ENCODE data around the gene ZNF280A.

The ZNF280A gene

DNA sequence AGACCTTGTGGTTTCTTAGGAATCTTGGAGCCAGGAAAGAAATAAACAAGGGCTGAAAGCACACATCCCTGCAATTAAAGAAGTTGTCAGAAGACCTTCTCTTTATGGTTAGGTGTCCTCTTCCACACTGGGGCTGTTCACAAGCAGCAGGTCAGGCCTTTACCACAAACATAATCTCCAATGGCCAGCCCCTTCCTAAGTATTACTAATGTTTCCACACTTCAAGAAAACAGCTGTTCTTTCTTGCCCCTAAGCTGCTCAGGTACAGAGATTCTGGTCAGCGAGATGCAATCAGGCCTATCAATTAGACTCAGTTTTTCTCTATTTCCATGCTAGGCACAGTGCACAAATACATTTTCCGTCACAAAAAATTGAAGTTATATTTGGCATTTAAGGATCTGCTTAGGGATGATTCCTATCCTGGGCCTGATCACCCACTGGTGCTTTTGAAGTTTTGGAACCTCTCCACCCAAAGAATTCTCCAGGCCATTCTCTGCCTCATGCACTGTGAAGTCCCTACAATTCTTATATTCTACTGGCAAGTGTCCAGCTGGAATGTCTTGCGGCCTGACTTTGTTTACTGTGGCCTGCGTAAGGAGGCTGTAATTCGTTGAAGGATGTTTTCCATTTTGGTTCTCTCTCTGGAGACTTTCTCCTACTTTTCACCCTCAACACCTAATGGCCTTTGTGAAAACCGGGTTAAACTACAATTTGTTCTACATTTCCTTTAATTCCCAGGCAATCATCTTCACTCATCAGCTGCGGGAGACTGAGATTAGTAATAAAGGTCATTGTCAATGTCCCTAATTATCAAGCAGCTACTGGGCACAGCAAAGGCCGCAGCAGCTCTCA lies 33.9 kb upstream of the ZNF280A start:
- no peaks in the 10 kb centered on the region for H3K4me1 ChIP-seq (ENCODE audit: control insufficient read depth, insufficient read depth, low read length)
- H3K9me3 ChIP-seq (ENCODE audit: control insufficient read depth, insufficient read depth, low read length) = peaks cover 9% of the 10 kb centered on the region; the same call in 1 of the 2 replicates
- peaks cover 55% of the 10 kb centered on the region for H3K27me3 ChIP-seq (ENCODE audit: control insufficient read depth, insufficient read depth, low read length)
- no peak overlapping the region for H3K27ac ChIP-seq (ENCODE audit: low read depth, low read length)
- no peak overlapping the region for H3K9ac ChIP-seq (ENCODE audit: low read depth, low read length)
- no peak overlapping the region for H3K4me3 ChIP-seq (ENCODE audit: low read depth, low read length)
- H3K36me3 ChIP-seq (ENCODE audit: control insufficient read depth, insufficient read depth, low read length) = no peaks in the 10 kb centered on the region

DNA sequence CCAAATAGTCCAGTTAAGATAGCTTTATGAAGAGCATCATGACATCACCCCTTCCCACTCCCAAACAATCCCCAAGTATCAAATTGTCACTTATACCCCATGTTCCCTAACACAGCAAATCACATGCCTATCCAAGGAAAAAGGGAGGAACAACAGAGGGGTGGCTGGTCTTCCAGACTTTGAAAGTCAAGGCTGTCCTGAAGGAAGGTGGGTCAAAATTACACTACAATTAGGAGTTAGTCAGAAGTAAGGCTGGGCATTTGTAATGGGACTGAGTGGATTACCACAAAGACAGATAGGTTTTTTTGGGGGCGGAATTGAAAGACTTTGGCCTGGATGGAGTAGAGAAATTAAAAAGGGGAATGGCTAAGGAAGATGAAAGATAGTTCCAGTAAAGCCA lies 33.1 kb upstream of the ZNF280A start:
- Histone ChIP-seq H3K4me1 (ENCODE audit: control insufficient read depth, insufficient read depth, low read length) (no peaks in the 10 kb centered on the region), H3K4me3 (ENCODE audit: low read depth, low read length) (no peak overlapping the region), H3K27ac (ENCODE audit: low read depth, low read length) (no peak overlapping the region), H3K9me3 (ENCODE audit: control insufficient read depth, insufficient read depth, low read length) (peaks cover 6% of the 10 kb centered on the region; the same call in 1 of the 2 replicates), H3K36me3 (ENCODE audit: control insufficient read depth, insufficient read depth, low read length) (no peaks in the 10 kb centered on the region), H3K9ac (ENCODE audit: low read depth, low read length) (no peak overlapping the region), H3K27me3 (ENCODE audit: control insufficient read depth, insufficient read depth, low read length) (peaks cover 63% of the 10 kb centered on the region)

- Histone ChIP-seq H3K27ac (ENCODE audit: low read depth, low read length) (no peak overlapping the region), H3K4me3 (ENCODE audit: low read depth, low read length) (no peak overlapping the region), H3K4me1 (ENCODE audit: control insufficient read depth, insufficient read depth, low read length) (no peaks in the 10 kb centered on the region), H3K9ac (ENCODE audit: low read depth, low read length) (no peak overlapping the region), H3K27me3 (ENCODE audit: control insufficient read depth, insufficient read depth, low read length) (peaks cover 68% of the 10 kb centered on the region), H3K36me3 (ENCODE audit: control insufficient read depth, insufficient read depth, low read length) (no peaks in the 10 kb centered on the region), H3K9me3 (ENCODE audit: control insufficient read depth, insufficient read depth, low read length) (peaks cover 6% of the 10 kb centered on the region; the same call in 1 of the 2 replicates)
These were observed 32.6 kb upstream of the ZNF280A start for GRCh38 chr22:22552630-22553029.

DNA sequence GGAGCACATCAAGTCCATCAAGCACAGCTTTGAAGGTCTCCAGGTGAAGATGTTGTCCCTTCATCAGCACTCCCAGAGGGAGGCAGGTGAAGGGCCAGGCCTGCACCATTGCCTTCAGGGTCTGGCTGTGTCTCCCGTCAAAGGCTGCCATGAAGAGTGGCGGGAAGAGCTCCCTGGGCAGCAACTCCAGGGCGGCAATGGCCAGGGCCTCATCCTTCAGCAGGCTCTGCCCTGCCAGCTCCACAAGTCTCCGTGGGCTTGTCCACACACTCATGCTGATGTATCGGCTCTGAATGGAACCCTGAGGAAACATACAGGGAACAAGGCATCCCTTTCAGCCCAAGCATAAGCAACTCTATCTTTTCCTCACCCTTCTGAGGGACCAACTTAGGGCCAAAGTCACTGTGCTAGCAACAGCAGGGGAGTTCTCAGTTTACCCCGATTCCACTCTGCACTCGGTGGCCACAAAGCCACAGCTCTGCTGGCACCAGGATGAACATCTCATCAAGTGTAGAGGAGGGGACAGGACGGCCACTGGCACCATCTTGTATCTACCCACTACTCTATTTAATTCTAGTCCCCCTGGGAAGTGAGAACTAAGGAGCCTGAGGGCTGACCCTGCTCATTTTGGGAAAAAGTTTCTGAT lies 30.8 kb upstream of the ZNF280A start:
- Histone ChIP-seq H3K36me3 (ENCODE audit: control insufficient read depth, insufficient read depth, low read length) (no peaks in the 10 kb centered on the region), H3K4me3 (ENCODE audit: low read depth, low read length) (no peak overlapping the region), H3K27me3 (ENCODE audit: control insufficient read depth, insufficient read depth, low read length) (peaks cover 80% of the 10 kb centered on the region), H3K4me1 (ENCODE audit: control insufficient read depth, insufficient read depth, low read length) (no peaks in the 10 kb centered on the region), H3K9me3 (ENCODE audit: control insufficient read depth, insufficient read depth, low read length) (no peaks in the 10 kb centered on the region), H3K9ac (ENCODE audit: low read depth, low read length) (no peak overlapping the region), H3K27ac (ENCODE audit: low read depth, low read length) (no peak overlapping the region)

GRCh38 chr22:22548910-22549309 lies 28.8 kb upstream of the ZNF280A start:
- no peak overlapping the region for H3K27ac ChIP-seq (ENCODE audit: low read depth, low read length)
- peaks cover 74% of the 10 kb centered on the region for H3K27me3 ChIP-seq (ENCODE audit: control insufficient read depth, insufficient read depth, low read length)
- H3K36me3 ChIP-seq (ENCODE audit: control insufficient read depth, insufficient read depth, low read length) = no peaks in the 10 kb centered on the region
- no peaks in the 10 kb centered on the region for H3K9me3 ChIP-seq (ENCODE audit: control insufficient read depth, insufficient read depth, low read length)
- no peak overlapping the region for H3K9ac ChIP-seq (ENCODE audit: low read depth, low read length)
- H3K4me3 ChIP-seq (ENCODE audit: low read depth, low read length) = no peak overlapping the region
- H3K4me1 ChIP-seq (ENCODE audit: control insufficient read depth, insufficient read depth, low read length) = no peaks in the 10 kb centered on the region

DNA sequence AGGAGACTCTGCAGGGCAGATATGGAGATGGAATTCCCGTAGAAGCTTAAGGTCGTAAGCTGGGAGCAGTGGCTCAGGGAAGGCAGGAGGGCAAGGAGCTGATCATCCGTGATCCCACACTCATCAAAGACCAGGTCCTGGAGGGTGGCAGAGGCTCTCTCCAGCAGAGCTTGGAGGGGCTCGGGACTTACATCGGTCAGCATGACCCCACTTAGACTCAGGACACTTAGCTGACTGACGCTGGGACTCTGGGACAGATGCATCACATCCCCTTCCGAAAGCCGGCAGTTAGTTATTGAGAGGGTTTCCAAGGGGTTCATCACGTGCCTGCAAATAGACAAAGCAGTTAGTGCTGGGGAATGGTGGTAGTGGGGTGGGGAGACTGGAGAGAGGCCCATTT lies 28.2 kb upstream of the ZNF280A start:
- Histone ChIP-seq H3K36me3 (ENCODE audit: control insufficient read depth, insufficient read depth, low read length) (no peaks in the 10 kb centered on the region), H3K27ac (ENCODE audit: low read depth, low read length) (no peak overlapping the region), H3K4me3 (ENCODE audit: low read depth, low read length) (no peak overlapping the region), H3K27me3 (ENCODE audit: control insufficient read depth, insufficient read depth, low read length) (peaks cover 70% of the 10 kb centered on the region), H3K9me3 (ENCODE audit: control insufficient read depth, insufficient read depth, low read length) (no peaks in the 10 kb centered on the region), H3K4me1 (ENCODE audit: control insufficient read depth, insufficient read depth, low read length) (no peaks in the 10 kb centered on the region), H3K9ac (ENCODE audit: low read depth, low read length) (no peak overlapping the region)

DNA sequence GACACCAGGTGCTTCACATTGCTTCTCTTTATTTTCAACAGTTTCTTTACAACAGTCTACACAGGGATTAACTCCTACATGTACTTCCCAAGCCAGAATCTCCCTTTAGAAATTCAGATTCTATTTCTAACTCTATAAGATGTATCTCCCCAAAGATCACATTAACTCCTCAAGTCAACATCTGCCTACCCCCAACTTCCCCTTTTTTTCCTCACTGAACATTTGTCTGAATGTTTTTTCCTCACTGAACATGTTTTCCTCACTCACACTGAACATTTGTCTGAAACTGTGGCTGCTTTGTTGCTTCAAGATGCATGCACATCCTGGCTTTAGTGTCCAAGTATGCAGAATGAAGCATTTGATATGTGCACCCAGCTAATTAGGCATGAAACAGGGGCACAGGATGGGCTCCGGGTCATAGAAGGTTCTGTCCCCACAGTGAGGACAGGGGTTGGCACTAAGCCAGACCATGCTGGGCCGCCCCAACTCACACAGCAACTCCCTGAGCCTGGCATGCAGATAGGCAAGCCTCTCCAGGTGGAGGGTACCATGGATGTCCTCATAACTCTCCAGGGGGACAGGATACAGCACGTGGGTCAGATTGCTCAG lies 27.7 kb upstream of the ZNF280A start:
- Histone ChIP-seq H3K9ac (ENCODE audit: low read depth, low read length) (no peak overlapping the region), H3K27ac (ENCODE audit: low read depth, low read length) (no peak overlapping the region), H3K4me1 (ENCODE audit: control insufficient read depth, insufficient read depth, low read length) (no peaks in the 10 kb centered on the region), H3K9me3 (ENCODE audit: control insufficient read depth, insufficient read depth, low read length) (no peaks in the 10 kb centered on the region), H3K36me3 (ENCODE audit: control insufficient read depth, insufficient read depth, low read length) (no peaks in the 10 kb centered on the region), H3K27me3 (ENCODE audit: control insufficient read depth, insufficient read depth, low read length) (peaks cover 67% of the 10 kb centered on the region), H3K4me3 (ENCODE audit: low read depth, low read length) (no peak overlapping the region)

GRCh38 chr22:22547226-22547625 lies 27.2 kb upstream of the ZNF280A start:
- no peaks in the 10 kb centered on the region for H3K36me3 ChIP-seq (ENCODE audit: control insufficient read depth, insufficient read depth, low read length)
- no peak overlapping the region for H3K4me3 ChIP-seq (ENCODE audit: low read depth, low read length)
- H3K9ac ChIP-seq (ENCODE audit: low read depth, low read length) = no peak overlapping the region
- no peaks in the 10 kb centered on the region for H3K9me3 ChIP-seq (ENCODE audit: control insufficient read depth, insufficient read depth, low read length)
- H3K27me3 ChIP-seq (ENCODE audit: control insufficient read depth, insufficient read depth, low read length) = peaks cover 68% of the 10 kb centered on the region
- no peaks in the 10 kb centered on the region for H3K4me1 ChIP-seq (ENCODE audit: control insufficient read depth, insufficient read depth, low read length)
- H3K27ac ChIP-seq (ENCODE audit: low read depth, low read length) = no peak overlapping the region

DNA sequence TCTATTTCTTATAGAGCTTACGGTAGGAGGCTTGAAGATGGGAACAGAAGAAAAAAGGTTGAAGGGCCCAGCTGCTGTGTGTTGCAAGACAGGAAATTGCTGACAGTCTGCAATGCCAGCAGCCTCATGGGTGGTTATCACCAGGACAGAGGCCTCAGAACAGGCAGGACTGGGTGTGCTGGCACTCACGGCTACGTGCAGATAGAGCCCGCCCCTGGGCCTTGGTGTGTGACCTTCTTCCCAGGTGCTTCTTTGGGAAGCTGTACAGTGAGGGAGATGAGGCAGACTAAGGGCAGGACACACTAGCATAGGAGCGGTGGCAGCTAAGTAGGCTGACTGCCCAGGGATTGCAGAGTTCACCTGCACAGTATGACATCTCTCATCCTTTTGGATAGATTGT lies 26.4 kb upstream of the ZNF280A start:
- no peak overlapping the region for H3K9ac ChIP-seq (ENCODE audit: low read depth, low read length)
- H3K9me3 ChIP-seq (ENCODE audit: control insufficient read depth, insufficient read depth, low read length) = no peaks in the 10 kb centered on the region
- H3K36me3 ChIP-seq (ENCODE audit: control insufficient read depth, insufficient read depth, low read length) = no peaks in the 10 kb centered on the region
- no peak overlapping the region for H3K27ac ChIP-seq (ENCODE audit: low read depth, low read length)
- no peaks in the 10 kb centered on the region for H3K4me1 ChIP-seq (ENCODE audit: control insufficient read depth, insufficient read depth, low read length)
- H3K4me3 ChIP-seq (ENCODE audit: low read depth, low read length) = no peak overlapping the region
- peaks cover 68% of the 10 kb centered on the region for H3K27me3 ChIP-seq (ENCODE audit: control insufficient read depth, insufficient read depth, low read length)

GRCh38 chr22:22545084-22545483 lies 25.0 kb upstream of the ZNF280A start:
- no peaks in the 10 kb centered on the region for H3K36me3 ChIP-seq (ENCODE audit: control insufficient read depth, insufficient read depth, low read length)
- H3K27me3 ChIP-seq (ENCODE audit: control insufficient read depth, insufficient read depth, low read length) = peaks cover 57% of the 10 kb centered on the region
- no peak overlapping the region for H3K9ac ChIP-seq (ENCODE audit: low read depth, low read length)
- no peaks in the 10 kb centered on the region; the same call in 1 of the 2 replicates for H3K9me3 ChIP-seq (ENCODE audit: control insufficient read depth, insufficient read depth, low read length)
- no peak overlapping the region for H3K27ac ChIP-seq (ENCODE audit: low read depth, low read length)
- H3K4me3 ChIP-seq (ENCODE audit: low read depth, low read length) = no peak overlapping the region
- H3K4me1 ChIP-seq (ENCODE audit: control insufficient read depth, insufficient read depth, low read length) = no peaks in the 10 kb centered on the region

All from HUES48 (cell line).